ENCODE data around the gene SREK1. TPM values are rescaled to one million over a fixed set of nuclear protein-coding genes. Genes with fewer than 3 reads are reported as not detected.

SREK1 gene
- total RNA-seq, 4 donors from 2014 or later: 18.7 to 95.0 (median 54.4) TPM

DNA sequence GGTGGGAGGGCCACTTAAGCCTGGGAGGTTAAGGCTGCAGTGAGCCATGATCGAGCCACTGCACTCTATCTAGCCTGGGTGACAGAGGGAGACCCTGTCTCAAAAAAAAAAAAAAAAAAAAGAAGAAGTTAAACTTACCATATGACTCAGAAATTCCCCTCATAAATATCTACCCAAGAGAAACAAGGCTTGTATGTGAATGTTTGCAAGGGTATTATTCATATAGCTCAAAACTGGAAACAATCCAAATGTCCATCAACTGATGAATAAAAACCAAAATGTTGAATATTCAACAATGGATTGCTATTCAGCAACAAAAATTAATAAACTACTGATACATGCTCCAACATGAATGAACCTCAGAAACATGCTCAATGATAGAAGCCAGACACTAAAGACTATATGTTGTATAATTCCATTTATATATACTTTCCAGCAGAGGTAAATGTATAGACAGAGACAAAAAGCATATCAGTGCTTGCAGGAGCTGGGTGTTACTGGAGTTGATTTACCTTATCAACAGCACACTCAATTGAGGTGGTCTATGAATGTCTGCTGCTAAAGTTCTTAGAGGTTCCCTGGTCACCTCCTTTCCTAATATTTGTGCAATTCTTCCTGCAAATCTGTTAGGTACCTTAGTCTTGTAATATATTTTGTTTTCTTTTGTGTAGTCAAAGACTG is 5.3 kb upstream of the SREK1 start:
- DNase-seq: no peak
- intact Hi-C loops (cut with DNase I): no loop called here
- H3K9me3 ChIP-seq: no peaks in the 10 kb centered on the region
- no peak overlapping the region for H3K4me3 ChIP-seq
- H3K27me3 ChIP-seq: no peaks in the 10 kb centered on the region
- no peaks in the 10 kb centered on the region for H3K36me3 ChIP-seq
- H3K27ac ChIP-seq: no peak overlapping the region
- peaks cover 4 to 15% (median 5%) of the 10 kb centered on the region in 3 donors for H3K4me1 ChIP-seq
- TF ChIP-seq, protein P1, sequence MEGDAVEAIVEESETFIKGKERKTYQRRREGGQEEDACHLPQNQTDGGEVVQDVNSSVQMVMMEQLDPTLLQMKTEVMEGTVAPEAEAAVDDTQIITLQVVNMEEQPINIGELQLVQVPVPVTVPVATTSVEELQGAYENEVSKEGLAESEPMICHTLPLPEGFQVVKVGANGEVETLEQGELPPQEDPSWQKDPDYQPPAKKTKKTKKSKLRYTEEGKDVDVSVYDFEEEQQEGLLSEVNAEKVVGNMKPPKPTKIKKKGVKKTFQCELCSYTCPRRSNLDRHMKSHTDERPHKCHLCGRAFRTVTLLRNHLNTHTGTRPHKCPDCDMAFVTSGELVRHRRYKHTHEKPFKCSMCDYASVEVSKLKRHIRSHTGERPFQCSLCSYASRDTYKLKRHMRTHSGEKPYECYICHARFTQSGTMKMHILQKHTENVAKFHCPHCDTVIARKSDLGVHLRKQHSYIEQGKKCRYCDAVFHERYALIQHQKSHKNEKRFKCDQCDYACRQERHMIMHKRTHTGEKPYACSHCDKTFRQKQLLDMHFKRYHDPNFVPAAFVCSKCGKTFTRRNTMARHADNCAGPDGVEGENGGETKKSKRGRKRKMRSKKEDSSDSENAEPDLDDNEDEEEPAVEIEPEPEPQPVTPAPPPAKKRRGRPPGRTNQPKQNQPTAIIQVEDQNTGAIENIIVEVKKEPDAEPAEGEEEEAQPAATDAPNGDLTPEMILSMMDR (IDR thresholded peaks at IDR 0.05): no peak
- TF ChIP-seq POLR2A (IDR thresholded peaks at IDR 0.05): no peak
- WGBS, 2 donors: 43% methylated on average over 1 of the region's 1 CpG; no CpG with 5 or more reads in 1 of the 2 donors

DNA sequence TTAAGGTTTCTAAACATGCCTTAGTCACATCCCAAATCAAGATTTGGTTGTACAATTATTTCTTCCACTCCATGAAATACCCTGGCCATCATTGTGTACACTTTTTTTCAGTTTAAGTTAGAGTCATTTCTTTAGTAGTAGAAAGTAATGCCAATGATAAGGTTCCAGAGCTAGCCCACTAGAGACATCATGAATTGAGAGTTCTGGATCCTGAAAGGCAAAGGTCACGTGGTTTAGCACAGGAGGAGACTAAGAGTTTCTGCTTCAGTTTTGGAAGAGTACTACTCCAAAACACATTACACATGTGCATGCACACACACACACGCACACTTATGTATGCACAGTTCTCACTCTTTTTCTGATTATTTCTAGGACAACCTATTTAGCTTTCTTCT is 4.8 kb upstream of the SREK1 start:
- intact Hi-C loops (cut with DNase I): no loop called here
- no peak for TF ChIP-seq POLR2A (IDR thresholded peaks at IDR 0.05)
- TF ChIP-seq, protein P1 (IDR thresholded peaks at IDR 0.05): no peak
- WGBS, 2 donors: 87 to 91% methylated on average over 2 of the region's 2 CpGs

DNA sequence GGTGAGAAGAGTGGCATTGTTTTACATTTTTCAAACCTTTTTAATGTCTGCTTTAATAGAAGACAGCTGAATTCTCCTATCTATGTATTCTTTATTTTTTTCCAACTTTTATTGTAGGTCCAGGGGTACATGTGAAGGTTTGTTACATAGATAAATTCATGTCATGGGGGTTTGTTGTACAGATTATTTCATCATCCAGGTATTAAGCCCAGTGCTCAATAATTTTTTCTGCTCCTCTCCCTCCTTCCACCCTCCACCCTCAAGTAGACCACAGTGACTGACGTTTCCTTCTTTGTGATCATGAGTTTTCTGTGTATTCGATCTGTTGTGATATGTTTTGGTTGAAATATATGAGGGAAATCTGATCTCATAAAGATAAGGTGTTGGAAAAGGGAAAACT is 1.7 kb upstream of the SREK1 start:
- DNase-seq: no peak
- no peak overlapping the region for H3K27ac ChIP-seq
- H3K4me3 ChIP-seq: no peak overlapping the region
- no peaks in the 10 kb centered on the region for H3K36me3 ChIP-seq
- peaks cover 17 to 29% (median 19%) of the 10 kb centered on the region in 3 donors for H3K4me1 ChIP-seq
- intact Hi-C loops (cut with DNase I): loop anchor here (10.0 kb wide), 1 partner anchor 218 kb away; the partner anchor contains the start of gene ERBIN
- no peaks in the 10 kb centered on the region for H3K9me3 ChIP-seq
- WGBS, 2 donors: 72 to 85% methylated on average over 2 of the region's 2 CpGs
- H3K27me3 ChIP-seq: no peaks in the 10 kb centered on the region
- TF ChIP-seq, protein P1 (IDR thresholded peaks at IDR 0.05): no peak
- no peak for TF ChIP-seq POLR2A (IDR thresholded peaks at IDR 0.05)

More for the DNA sequence above, 4.8 kb upstream of the SREK1 start:
- Histone ChIP-seq H3K4me3 (no peak overlapping the region), H3K36me3 (no peaks in the 10 kb centered on the region), H3K9me3 (no peaks in the 10 kb centered on the region), H3K27me3 (no peaks in the 10 kb centered on the region), H3K4me1 (peaks cover 4 to 11% (median 5%) of the 10 kb centered on the region in 3 donors), H3K27ac (no peak overlapping the region)
- no peak for DNase-seq

DNA sequence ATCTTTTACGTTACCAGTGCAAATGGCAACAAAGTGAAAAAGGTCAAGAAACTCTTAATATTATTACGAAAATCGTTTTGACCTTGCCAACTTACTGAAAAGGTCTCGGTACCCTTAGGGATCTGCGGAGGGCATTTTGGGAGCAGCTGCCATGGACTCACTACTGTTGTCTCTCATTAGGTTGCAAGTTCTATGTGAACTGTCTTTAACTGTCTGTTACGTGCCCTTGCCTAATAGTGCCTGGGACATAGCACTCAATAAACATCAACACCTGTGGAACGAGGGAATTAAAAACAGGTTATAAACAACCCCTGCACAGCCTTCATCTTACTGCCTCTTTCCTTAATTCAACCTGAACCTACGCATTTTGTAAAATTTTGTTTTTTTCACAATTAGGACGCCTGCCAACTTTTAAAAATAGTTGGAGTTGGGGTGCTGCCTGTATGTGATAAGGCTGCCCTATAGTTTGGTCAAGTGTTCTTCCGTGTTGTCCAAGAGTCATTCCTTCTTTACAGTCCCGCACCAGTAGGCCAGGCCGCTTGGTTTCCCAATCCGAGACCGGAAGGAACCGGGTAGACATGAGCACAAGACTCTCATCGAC is 527 bp upstream of the SREK1 start:
- Histone ChIP-seq H3K4me1 (peaks cover 19 to 41% (median 19%) of the 10 kb centered on the region in 3 donors), H3K27me3 (no peaks in the 10 kb centered on the region), H3K36me3 (no peaks in the 10 kb centered on the region), H3K9me3 (no peaks in the 10 kb centered on the region), H3K4me3 (peak overlapping the region; percentile 83 to 95 (median 92)), H3K27ac (peak overlapping the region; percentile 97 to 99 (median 99))
- TF ChIP-seq, protein P1 (IDR thresholded peaks at IDR 0.05): no peak
- no peak for TF ChIP-seq POLR2A (IDR thresholded peaks at IDR 0.05)
- WGBS, 2 donors: 24 to 38% methylated on average over 10 to 15 of the region's 16 CpGs
- no peak for DNase-seq
- intact Hi-C loops (cut with DNase I): loop anchor here (10.0 kb wide), 1 partner anchor 219 kb away; the partner anchor contains the start of gene ERBIN

DNA sequence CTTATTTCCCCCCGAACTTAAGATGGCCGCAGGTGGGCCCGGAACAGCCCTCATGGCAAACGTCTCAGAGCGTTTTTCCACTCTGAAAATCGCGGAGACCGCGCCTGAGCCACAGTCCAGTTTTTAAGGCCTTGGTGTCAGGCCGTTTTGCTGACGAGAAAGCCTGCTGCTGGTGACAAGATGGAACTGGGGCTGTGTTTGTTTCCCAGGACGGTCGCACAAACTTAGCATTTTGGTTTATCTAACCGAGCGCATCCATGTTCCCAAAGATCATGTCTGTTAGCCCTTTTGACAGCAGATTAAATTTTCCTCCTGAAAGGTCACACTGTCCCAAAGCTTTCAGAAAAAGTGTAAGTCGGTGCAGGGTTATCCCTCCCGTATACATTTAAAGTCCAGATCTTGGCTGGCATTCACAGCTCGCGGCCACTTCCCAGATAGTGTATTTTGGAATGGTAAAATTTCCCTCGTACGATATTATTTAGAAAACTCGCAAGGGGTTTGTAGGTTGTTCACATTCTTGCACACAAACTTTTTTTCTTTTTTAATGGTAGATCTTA is 812 bp downstream of the SREK1 start:
- Histone ChIP-seq H3K9me3 (no peaks in the 10 kb centered on the region), H3K27me3 (no peaks in the 10 kb centered on the region), H3K4me1 (peaks cover 19 to 48% (median 21%) of the 10 kb centered on the region in 3 donors), H3K36me3 (no peaks in the 10 kb centered on the region), H3K4me3 (peak overlapping the region; percentile 83 to 95 (median 92)), H3K27ac (peak overlapping the region; percentile 97 to 99 (median 99))
- intact Hi-C loops (cut with DNase I): loop anchor here (10.0 kb wide), 1 partner anchor 220 kb away; the partner anchor contains the start of gene ERBIN
- no peak for TF ChIP-seq POLR2A (IDR thresholded peaks at IDR 0.05)
- TF ChIP-seq, protein P1 (IDR thresholded peaks at IDR 0.05): peak in 1 of 6 experiments; percentile 3
- WGBS, 2 donors: 0% methylated on average over 11 to 22 of the region's 22 CpGs
- DNase-seq: peak; percentile 42
